GM21381 (cell line): Measurements from ENCODE around the gene COA8.

ENCODE experiments used
- ATAC-seq: cut with Tn5 transposase; IDR thresholded peaks from one replicate; pipeline ENCODE4 v1.9.1; 2021; ENCODE audit warnings: mild to moderate bottlenecking, moderate library complexity; ENCODE audit not compliant: unreplicated experiment

COA8 gene

DNA sequence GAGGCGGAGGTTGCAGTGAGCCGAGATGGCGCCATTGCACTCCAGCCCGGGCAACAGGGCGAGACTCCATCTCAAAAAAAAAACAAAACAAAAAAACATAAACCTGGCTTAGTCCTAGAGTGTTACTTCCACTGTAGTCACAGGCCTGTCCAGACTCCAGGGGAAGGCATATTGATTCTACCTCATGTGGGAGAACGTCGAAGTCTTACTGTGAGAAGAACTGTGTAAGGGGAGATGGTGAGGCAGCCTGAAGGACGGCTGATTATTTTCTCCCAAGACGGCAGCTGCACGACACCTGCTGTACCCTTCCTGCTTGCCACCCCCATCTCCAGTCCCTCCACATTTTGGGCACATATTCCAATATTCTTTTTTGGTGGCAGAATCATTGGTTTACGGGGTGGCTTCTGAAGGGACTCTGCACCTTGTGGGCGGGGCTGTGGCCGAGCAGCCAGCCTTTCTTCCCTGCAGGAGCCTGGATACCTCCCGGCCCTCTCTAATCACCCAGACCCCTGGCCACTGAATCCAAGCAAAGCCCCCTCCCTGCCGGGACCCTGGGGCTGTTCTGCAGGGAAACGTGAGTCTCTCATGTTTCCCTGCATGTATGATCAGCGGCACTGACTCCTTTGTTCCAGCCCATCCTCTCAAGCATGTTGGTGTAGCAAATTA lies 54.0 kb downstream of the COA8 start:
- no peak for ATAC-seq

DNA sequence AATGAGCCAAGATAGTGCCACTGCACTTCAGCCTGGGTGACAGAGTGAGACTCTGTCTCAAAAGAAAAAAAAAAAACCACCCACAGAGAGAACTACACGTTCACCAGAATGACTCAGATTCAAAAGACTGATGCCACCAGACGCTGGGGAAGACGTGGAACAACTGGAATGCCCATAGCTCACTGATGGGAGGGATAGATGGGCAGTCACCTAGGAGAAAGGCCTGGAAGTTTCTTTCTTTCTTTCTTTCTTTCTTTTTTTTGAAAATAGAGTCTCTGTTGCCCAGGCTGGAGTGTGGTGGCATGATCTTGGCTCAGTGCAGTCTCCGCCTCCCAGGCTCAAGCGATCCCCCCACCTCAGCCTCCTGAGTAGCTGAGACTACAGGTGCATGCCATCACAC lies 56.3 kb downstream of the COA8 start:
- ATAC-seq = no peak

DNA sequence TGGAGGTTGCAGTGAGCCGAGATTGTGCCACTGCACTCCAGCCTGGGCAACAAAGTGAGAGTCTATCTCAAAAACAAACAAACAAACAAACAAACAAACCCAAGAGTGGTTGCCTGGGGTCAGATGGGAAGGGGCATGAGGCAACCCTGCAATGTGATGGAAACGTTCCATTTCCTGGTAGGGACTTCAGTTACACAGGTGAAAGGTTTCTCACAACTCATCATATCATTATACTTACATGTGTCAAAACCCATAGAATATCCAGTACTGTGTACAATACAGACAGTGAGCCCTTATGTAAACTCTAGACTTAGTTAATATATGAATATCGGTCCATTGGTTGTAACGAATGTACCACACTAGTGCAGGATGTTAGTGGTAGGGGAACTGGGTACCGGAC lies 59.1 kb downstream of the COA8 start:
- no peak for ATAC-seq

DNA sequence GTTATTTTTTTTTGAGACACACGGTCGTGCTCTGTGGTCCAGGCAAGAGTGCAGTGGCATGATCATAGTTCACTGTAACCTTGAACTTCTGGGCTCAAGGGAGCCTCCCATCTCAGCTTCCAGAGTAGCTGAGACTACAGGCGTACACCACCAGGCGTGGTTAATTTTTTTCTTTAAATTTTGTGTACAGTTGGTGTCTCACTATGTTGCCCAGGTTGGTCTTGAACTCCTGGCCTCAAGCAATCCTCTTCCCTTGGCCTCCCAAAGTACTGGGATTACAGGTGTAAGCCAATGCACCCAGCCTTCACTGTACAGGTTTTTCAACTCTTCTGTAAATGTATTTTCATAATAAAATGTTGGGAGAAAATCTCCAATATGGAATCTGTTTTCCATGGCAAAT lies 60.5 kb downstream of the COA8 start:
- no peak for ATAC-seq

DNA sequence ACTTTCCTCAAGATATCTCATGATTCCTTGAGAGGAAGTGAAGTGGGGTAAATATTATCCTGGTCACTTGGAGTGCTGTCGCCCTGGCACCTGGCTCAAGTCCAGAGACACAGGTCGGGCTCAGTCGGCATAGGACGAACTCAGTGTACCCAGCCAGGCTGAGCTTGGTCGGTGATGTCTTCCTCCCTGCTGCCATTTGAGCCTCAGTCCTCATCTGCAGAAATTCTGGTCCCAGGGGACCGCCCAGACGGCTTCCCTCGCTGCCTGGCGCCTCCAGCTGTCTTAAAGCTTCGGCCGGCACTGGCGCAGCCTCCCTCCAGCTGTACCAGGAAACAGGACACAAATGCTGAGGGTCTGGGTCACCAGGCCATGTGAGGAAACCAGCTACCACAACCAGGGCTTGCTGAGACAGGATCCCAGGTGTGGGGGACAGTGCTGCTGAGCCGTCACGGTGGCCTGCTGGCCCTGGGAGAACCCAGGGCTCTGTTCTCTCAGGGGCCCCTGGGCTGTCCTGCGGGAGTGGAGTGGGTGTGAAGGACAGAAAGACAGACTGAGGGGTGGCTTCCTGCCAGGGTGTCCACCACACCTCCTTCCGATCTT lies 61.2 kb downstream of the COA8 start:
- no peak for ATAC-seq

DNA sequence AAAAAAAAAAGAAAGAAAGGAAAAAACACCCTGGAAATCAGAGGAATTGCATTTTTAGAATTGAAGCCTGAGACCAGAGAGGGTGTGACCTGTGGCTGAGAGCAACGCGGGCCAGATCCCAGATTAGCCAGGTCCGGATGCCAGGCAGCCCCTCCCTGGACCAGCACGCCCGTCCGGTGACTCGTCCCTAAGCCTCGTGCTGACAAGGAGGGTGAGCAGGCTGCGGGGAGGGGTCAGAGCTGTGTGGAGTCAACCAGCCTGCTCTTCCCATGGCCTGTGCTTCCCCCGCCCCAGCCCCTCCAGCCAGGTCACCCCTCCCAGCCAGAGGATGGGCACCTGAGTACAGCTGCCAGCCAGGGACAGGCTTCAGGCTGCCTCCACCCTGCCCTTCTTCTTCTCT lies 62.1 kb downstream of the COA8 start:
- no peak for ATAC-seq

DNA sequence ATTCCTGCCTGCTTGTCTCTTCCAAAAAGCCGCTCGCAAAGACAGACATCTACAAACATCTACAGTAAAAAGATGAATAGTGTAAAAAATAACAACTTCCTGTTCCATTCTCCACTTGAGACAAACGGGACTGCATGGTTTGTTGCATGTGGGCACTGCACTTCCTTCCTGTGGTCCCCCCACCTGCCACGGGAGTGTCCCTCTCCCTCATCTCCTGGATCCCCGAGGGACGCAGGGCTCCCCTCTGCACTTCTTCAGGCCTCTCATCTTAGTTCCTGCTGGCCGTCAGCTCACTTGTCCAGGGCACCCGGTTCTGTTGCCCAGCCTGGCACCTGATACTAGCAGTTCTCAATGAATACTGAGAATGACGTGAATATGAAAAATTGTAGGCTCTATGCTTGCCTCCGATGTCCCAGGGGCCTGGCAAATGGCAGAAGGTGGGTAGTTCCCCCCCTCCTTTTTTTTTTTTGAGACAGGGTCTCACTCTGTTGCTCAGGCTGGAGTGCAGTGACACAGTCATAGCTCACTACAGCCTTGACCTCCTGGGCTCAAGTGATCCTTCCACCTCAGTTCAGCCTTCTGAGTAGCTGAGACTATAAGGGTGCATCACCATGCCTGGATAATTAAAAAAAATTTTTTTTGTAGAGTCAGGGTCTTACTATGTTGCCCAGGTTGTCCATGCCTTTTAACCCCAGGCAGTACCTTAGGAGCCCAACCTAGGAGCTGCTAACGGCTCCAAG lies 62.8 kb downstream of the COA8 start:
- ATAC-seq = no peak

DNA sequence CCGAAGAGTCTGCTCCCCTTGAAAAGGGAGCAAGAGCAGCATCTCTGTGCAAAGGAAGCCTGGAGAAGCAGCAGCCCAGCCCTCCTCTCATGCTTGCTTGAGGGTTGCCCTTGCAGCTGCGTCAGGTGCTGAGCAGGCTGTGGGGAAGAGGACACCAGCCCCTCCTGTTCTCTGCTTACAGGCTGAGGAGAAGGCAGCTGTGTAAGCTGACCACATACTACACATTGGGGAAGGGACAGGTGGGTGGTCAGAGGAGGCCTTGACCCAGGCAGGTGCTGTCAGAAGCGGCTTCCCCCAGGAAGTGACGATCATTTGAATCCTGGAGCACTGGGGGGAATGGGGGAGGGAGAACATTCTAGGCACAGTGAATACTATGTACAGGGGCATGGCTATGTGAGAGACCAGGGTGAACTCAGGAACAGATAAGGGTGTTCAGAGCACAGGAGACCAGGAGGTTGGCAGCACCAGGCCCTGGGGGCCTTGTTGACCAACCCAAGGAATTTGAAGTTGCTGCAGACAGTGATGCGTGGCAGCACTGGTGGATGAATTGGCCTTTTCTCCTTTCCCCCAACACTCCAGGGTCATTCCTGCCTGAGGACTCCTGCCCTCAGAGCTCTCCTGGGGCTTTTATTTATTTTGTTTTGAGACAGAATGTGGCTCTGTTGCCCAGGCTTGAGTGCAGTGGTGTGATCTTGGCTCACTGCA lies 63.5 kb downstream of the COA8 start:
- no peak for ATAC-seq

DNA sequence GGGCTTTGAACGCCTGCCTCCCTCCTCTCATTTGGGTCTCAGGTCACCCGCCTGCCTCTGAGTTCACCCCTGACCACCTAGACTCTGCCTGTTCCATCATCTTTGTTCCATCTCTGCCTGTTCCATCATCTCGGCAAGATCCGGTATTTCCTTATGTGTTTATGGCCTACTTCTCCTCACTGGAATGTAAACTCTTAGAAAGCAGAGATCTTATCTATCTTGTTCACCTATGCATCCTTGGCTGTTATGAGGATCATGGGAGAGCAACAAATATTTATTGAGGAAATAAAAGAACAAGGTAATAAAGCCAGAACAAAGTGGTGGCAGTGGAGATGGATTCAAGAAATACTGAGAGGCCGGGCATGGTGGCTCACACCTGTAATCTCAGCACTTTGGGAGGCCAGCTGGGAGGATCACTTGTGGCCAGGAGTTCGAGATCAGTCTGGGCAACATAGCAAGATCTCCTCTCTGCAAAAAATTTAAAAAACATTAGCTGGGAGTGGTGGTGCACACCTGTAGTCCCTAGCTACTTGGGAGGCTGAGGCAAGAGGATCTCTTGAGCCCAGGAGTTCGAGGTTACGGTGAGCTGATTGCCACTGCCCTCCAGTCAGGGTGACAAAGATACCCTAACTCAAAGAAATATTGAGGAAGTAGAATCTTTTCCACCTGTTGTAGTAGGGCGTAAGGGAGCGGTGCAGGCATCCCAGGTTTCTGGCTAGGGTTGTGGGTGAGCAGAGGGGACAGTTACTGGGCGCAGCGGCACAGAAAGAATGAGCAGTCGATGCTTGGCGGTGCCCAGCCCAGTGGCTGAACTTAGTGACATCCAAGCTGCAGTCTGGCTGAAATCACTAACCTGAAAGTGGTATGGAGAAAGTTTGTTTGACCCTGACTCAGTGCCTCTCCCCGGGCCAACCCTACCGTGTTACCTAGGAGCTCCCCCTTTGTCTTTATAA lies 64.6 kb downstream of the COA8 start:
- ATAC-seq = no peak

DNA sequence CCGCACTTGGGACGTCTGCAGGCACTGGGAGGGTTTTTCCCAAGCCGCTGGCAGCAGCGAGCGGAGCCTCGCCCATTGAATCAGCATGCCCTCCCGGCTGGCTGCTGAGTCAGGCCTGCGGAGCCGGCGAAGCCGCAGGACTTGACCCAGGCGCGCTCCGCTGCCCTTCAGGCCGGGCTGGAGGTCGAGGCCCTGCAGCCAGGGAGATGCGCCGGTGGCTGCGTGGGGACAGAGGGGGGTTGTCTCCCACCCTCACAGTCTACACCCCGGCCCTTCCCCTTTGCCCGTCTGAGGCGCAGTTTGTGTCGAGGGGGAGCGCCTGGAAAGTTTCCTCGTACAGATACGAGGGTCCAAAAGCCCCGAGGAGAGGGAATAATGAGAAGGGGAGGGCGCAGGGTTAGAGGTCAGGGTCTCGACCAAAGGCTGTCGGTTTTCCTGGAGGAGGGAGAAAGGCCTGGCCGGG lies 65.5 kb downstream of the COA8 start:
- no peak for ATAC-seq

DNA sequence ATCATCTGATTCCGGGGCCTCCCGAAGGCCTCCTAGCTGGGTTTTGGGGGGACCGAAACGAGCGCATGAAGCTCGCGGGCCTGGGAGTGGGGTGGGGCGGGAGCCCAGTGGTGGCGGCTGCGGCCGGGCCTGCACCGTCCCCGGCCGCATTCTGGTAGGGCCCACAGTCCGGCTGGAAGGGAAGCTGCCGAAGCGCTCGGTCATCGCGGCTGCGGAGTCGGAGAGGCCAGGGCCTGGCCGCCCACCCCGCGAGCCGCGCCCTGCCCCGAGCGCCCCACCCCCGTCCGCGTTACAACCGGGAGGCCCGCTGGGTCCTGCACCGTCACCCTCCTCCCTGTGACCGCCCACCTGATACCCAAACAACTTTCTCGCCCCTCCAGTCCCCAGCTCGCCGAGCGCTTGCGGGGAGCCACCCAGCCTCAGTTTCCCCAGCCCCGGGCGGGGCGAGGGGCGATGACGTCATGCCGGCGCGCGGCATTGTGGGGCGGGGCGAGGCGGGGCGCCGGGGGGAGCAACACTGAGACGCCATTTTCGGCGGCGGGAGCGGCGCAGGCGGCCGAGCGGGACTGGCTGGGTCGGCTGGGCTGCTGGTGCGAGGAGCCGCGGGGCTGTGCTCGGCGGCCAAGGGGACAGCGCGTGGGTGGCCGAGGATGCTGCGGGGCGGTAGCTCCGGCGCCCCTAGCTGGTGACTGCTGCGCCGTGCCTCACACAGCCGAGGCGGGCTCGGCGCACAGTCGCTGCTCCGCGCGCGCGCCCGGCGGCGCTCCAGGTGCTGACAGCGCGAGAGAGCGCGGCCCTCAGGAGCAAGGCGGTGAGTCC lies 66.1 kb downstream of the COA8 start, which contains the start of gene KLC1:
Gene KLC1 (plus strand): TSS at position 528 of the 819 bp plus-strand sequence. CDS start 25,354 bp downstream, outside the sequence.
- peak; percentile 66 for ATAC-seq

DNA sequence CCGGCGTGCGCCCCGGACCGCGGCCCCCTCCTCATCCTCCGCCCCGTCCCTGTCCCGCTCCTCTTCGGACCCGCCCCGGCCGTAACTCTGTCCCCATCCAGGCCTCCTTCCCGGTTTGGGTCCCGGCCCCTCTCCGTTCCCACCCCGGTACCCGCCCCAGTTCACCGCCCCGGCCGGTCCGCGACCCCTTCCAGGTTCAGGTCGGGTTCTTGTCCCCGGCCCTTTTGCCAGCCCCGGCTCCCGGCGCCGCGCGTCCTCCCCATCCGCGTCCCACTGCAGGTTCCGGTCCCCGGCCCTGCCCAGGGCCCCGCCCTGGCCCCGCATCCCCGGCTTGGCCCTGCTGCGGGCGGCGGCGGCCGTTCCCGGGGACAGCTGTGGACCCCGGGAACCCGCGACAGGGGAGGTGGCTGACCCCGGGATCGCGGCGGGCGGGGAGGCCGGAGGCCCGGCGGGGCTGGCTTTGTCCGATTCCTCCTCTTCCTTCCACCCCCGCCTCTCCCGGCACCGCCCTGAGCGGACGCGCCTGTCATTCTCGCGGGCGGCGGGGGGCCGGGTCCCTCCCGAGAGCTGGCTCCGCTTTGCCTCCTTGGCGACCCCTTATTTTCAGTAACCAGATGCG lies 66.9 kb downstream of the COA8 start:
- peak; percentile 21 for ATAC-seq

DNA sequence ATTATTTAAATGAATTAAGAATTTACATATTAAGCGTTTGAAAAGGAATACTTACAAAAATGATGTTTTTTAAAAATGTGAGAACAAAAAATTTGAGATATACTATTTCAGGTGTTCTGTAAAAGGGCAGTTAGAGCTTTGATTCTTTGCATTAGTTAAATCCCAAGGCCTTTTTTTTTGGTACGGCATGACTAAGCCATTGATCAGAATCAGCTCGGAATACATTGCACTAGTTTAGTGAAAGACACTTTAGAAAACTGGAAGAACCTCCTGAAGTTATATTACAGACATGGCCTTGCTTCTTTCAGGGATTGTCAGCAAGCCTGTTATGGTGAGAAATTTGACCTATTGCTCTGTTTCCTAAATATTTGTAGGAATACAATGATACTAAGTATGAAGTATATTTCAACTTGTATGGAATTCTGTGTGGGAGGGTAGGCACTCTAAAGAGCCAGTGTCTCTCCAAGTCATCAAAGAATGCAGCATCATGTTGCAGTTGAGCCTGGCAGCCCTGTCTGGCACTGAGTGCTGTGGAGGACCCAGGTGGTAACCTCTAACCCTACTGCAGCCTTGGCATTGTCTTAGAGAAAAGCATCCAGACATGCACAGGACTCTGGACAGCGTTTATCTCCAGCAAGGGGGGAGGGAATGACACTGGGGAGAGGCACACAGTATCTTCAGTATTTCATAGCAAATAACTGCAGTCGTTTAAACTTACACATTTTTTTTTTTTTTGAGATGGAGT lies 67.8 kb downstream of the COA8 start:
- no peak for ATAC-seq

DNA sequence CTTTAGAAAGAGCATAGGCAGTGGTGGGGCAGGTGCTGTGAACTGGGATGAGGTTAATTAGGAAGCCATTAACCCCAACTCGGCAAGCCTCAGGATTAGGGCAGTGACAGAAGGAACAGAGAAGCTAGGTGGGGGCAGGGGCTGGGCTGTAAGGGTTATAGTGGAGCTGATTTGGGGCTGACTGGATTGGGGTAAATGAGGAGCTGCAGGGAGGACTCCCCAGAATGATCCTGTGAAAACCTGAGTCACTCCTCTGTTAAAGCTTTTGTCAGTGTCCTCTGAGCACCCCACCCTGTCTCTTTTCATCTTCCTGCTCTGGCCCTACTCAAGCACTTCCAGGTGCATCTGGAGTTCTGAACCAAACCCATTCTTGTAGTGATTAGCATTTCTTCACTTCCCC lies 70.6 kb downstream of the COA8 start:
- ATAC-seq = no peak

DNA sequence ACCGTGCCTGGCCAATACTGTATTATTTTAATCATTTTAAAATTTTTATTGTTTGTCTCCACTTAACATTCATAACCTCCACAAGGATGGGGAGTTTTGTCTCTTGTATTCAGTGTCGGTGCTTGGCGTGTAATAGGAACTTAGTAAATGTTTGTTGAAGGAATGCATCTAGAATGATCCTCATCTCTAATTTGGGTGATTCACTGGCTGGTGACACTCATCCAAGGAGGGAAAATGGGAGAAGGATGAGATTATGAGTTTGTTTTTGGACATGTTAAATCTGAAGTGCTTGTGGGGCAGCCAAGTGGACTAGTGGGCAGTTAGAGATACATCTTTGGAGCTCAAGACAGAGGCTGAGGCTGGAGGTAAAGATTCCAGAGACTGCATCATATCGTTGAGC lies 71.4 kb downstream of the COA8 start:
- no peak for ATAC-seq

DNA sequence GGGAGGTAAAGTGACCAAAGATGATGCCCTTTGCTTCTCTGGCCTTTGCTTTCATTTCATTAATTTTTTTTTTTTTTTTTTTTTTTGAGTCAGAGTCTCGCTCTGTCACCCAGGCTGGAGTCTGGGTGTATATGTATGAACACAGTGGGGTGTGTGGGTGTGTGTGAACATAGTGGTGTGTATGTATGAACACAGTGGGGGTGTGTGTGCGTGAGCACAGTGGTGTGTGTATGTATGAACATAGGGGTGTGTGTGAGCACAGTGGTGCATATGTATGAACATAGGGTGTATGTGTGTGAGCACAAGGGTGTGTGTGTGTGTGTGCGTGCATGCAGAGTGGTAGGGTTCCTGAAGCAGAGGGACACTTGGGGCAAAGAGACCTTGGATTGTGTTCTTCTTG lies 75.8 kb downstream of the COA8 start:
- ATAC-seq = no peak
